Measurements from ENCODE around the gene NCAPD3. TPM values are rescaled to one million over a fixed set of nuclear protein-coding genes. Genes with fewer than 3 reads are reported as not detected.

The NCAPD3 gene
- total and polyA plus RNA-seq, 9 of the 15 experiments (the other 6 are each of a cell fraction or from before 2014, with no cell fraction given), result 23.6 to 80.6 (median 58.6) TPM

- no peak for TF ChIP-seq NEUROD1 (IDR thresholded peaks at IDR 0.05; ENCODE audit: borderline replicate concordance, low read depth, low read length, partially characterized antibody)
- TF ChIP-seq GABPB2 (CRISPR knock-in tag; conservative IDR thresholded peaks at IDR 0.05), result no peak
- no peak for TF ChIP-seq PURB (CRISPR knock-in tag; IDR thresholded peaks at IDR 0.05; ENCODE audit: low read depth)
These were observed 5.5 kb upstream of the NCAPD3 start (continued) for GRCh38 chr11:134229126-134229790.

- no peak overlapping the region for H3K9ac ChIP-seq (ENCODE audit: insufficient read depth in 1 of 2, low read depth in 2 of 2, low read length in 2 of 2)
- peaks cover 5% of the 10 kb centered on the region for H3K9me1 ChIP-seq (ENCODE audit: control insufficient read depth, insufficient read depth, low read length)
- CTCF ChIA-PET (ENCODE audit: low intra/inter-chr PET ratio), result no interaction called here
- in situ Hi-C loops (cut with MboI) (no loop called here), intact Hi-C loops (cut with micrococcal nuclease) (no loop called here)
- no peak for ATAC-seq
- FAIRE-seq, result no peak
- WGBS (ENCODE audit: insufficient coverage, low coverage, missing lambda C conversion rate), result 75% methylated on average over 6 of the region's 6 CpGs
- no peak overlapping the region for H3K4me2 ChIP-seq (ENCODE audit: insufficient read depth, low read length)
- H4K20me1 ChIP-seq (replicated peaks; ENCODE audit: control insufficient read depth, insufficient read depth, low read length), result peaks cover 3% of the 10 kb centered on the region; the same call in 1 of the 2 replicates
- H3K4me1 ChIP-seq (replicated peaks in 1 of 2; ENCODE audit: control insufficient read depth in 2 of 2, insufficient read depth in 2 of 2, low read length in 2 of 2), result peaks cover 29 to 47% of the 10 kb centered on the region in 2 experiments; a peak in 4 of 5 replicates
- no peak for DNase-seq (ENCODE audit: extremely low read depth in 1 of 4, low spot score in 3 of 4)
- H3K36me3 ChIP-seq (ENCODE audit: control insufficient read depth, insufficient read depth, low read length), result peaks cover 30% of the 10 kb centered on the region; the same call in 2 of the 3 replicates
- POLR2A ChIA-PET, result interaction anchor here (0.6 to 1.2 kb wide), 2 partner anchors 25 to 126 kb away, joined by 4 read pairs; partner anchors contain the start of gene ACAD8
- BruUV-seq (replicated peaks), result no TSS peak
- no peaks in the 10 kb centered on the region for H3K27me3 ChIP-seq (ENCODE audit: control insufficient read depth in 2 of 2, insufficient read depth in 2 of 2, low read length in 2 of 2)
- no peaks in the 10 kb centered on the region for H3K9me3 ChIP-seq (replicated peaks; ENCODE audit: control insufficient read depth, insufficient read depth, low read depth, low read length)
- H3K4me3 ChIP-seq, result no peak overlapping the region
- no peak overlapping the region for H3K27ac ChIP-seq (ENCODE audit: extremely low read depth, low read depth, low read length)
- H3K79me2 ChIP-seq (ENCODE audit: control insufficient read depth, insufficient read depth, low read length), result peaks cover 88% of the 10 kb centered on the region
- H2AFZ ChIP-seq (ENCODE audit: low read depth, low read length), result no peak overlapping the region
- TF ChIP-seq CHD7 (IDR thresholded peaks at IDR 0.05; ENCODE audit: low read depth, low read length), result no peak
- no peak for TF ChIP-seq U2AF1 (optimal IDR thresholded peaks at IDR 0.05; ENCODE audit: low read depth, low read length)
- TF ChIP-seq ZBED1 (IDR thresholded peaks at IDR 0.05), result no peak
- TF ChIP-seq EWSR1 (IDR thresholded peaks at IDR 0.05; ENCODE audit: borderline replicate concordance, low read depth, partially characterized antibody), result no peak
- no peak for TF ChIP-seq SMAD3 (CRISPR knock-in tag; conservative IDR thresholded peaks at IDR 0.05)
- TF ChIP-seq CHCHD3 (CRISPR knock-in tag; IDR thresholded peaks at IDR 0.05), result no peak
- no peak for TF ChIP-seq BDP1 (IDR thresholded peaks at IDR 0.05; ENCODE audit: insufficient read depth, insufficient read length)
These were observed 4.9 kb upstream of the NCAPD3 start for GRCh38 chr11:134228625-134229024.
